Peyer's patch (tissue), 4 donors: ENCODE measurements around the gene ZNF679. TPM values are rescaled to one million over a fixed set of nuclear protein-coding genes. Genes with fewer than 3 reads are reported as not detected.
"Not testable (repeated sequence)": the region's sequence is repeated elsewhere in the genome, so short reads cannot be mapped to it uniquely, and the experiment has no call there.

Source experiments
- DNase-seq, 3 donors: peaks; one replicate each; pipeline ENCODE4 v3.0.0-alpha.2; 2017 to 2019
- H3K27ac ChIP-seq, 4 donors: fragments of 200-600 bp; sonication (generic); one replicate each; pipeline ENCODE4 v1.5.1; 2016 to 2019
- H3K27me3 ChIP-seq, 2 donors: fragments of 200-600 bp; sonication (generic); one replicate each; pipeline ENCODE4 v1.5.1; 2019
- H3K36me3 ChIP-seq, 3 donors: fragments of 200-600 bp; sonication (generic); one replicate each; pipeline ENCODE4 v1.5.1; 2016 to 2019
- H3K4me1 ChIP-seq, 4 donors: fragments of 200-600 bp; sonication (generic); one replicate each; pipeline ENCODE4 v1.5.1; 2016 to 2019
- H3K4me3 ChIP-seq, 4 donors: fragments of 200-600 bp; sonication (generic); 1 replicate in 3 of 4; 2 replicates in 1 of 4; pipeline ENCODE4 v1.5.1; 2016 to 2019; ENCODE audit warnings: mild to moderate bottlenecking in 1 of 4
- H3K9me3 ChIP-seq, 4 donors: fragments of 200-600 bp; sonication (generic); one replicate each; pipeline ENCODE4 v1.5.1; 2016 to 2019; ENCODE audit warnings: mild to moderate bottlenecking in 1 of 4
- POLR2A ChIP-seq, 2 donors: fragments of 450-650 bp; IDR thresholded peaks; one replicate each; pipeline ENCODE4 v1.5.1; 2017; ENCODE audit warnings: antibody characterized with exemption in 2 of 2, mild to moderate bottlenecking in 2 of 2, moderate library complexity in 2 of 2
- total RNA-seq, 4 donors: library from RNA; depleted of rRNA; stranded (reverse); fragments of >200 nt; gene quantifications; one replicate each; pipeline ENCODE4 v1.1.0, GENCODE V29; 2016
- TF ChIP-seq, protein P1 (sequence below), 6 experiments: fragments of 450-650 bp in 4 of 6; fragments of 200-600 bp in 2 of 6; sonication (generic) in 1 of 6; IDR thresholded peaks; one replicate each; pipeline ENCODE4 v1.5.1; 2017 to 2019; ENCODE audit warnings: antibody characterized with exemption in 6 of 6, mild to moderate bottlenecking in 3 of 6, moderate library complexity in 1 of 6

ZNF679 gene
- total RNA-seq, 4 donors from 2014 or later = not detected

GRCh38 chr7:64184376-64184775 lies 43.9 kb upstream of the ZNF679 start:
- peaks cover 0 to 14% (median 2%) of the 10 kb centered on the region in 4 donors for H3K9me3 ChIP-seq

GRCh38 chr7:64187408-64187807 lies 40.9 kb upstream of the ZNF679 start:
- no peak for DNase-seq
- no peak for TF ChIP-seq POLR2A (IDR thresholded peaks at IDR 0.05)
- TF ChIP-seq, protein P1, sequence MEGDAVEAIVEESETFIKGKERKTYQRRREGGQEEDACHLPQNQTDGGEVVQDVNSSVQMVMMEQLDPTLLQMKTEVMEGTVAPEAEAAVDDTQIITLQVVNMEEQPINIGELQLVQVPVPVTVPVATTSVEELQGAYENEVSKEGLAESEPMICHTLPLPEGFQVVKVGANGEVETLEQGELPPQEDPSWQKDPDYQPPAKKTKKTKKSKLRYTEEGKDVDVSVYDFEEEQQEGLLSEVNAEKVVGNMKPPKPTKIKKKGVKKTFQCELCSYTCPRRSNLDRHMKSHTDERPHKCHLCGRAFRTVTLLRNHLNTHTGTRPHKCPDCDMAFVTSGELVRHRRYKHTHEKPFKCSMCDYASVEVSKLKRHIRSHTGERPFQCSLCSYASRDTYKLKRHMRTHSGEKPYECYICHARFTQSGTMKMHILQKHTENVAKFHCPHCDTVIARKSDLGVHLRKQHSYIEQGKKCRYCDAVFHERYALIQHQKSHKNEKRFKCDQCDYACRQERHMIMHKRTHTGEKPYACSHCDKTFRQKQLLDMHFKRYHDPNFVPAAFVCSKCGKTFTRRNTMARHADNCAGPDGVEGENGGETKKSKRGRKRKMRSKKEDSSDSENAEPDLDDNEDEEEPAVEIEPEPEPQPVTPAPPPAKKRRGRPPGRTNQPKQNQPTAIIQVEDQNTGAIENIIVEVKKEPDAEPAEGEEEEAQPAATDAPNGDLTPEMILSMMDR (IDR thresholded peaks at IDR 0.05) = no peak
- H3K9me3 ChIP-seq = peaks cover 0 to 11% (median 2%) of the 10 kb centered on the region in 4 donors
- H3K4me1 ChIP-seq = no peaks in the 10 kb centered on the region
- no peak overlapping the region for H3K4me3 ChIP-seq
- H3K27me3 ChIP-seq = no peaks in the 10 kb centered on the region
- no peaks in the 10 kb centered on the region for H3K36me3 ChIP-seq
- H3K27ac ChIP-seq = no peak overlapping the region

More at GRCh38 chr7:64184376-64184775, 43.9 kb upstream of the ZNF679 start:
- Histone ChIP-seq H3K4me3 (no peak overlapping the region), H3K27me3 (no peaks in the 10 kb centered on the region), H3K36me3 (no peaks in the 10 kb centered on the region), H3K27ac (no peak overlapping the region), H3K4me1 (no peaks in the 10 kb centered on the region)
- TF ChIP-seq, protein P1 (IDR thresholded peaks at IDR 0.05) = no peak
- no peak for TF ChIP-seq POLR2A (IDR thresholded peaks at IDR 0.05)
- no peak for DNase-seq

DNA sequence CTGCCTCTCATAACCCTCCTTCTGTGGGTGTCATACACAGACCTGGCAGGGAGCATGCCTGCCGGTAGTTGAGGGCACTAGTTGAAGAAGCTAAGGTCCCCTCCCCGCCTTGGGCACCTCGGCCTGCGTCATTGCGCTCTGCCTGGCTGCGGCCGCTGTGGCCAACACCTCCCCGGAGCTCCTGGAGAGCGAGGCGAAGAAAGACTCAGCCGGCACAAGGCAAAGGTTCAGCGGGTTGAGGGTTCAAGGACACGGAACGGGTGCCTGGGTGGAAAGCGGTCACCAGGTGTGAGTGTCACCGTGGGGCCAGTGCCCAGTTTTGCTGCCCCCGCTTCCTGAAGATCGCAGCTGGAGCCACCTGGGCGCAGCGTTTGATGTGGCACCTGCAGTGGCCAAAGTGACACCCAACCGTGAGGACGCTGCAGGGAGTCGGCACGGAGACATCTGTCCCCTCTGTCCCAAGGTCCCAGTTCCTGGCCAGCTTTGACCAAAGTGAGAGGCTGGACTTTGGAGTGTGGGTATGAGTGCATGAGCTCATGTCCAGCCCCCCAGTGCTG lies 36.0 kb upstream of the ZNF679 start:
- Histone ChIP-seq H3K36me3 (no peaks in the 10 kb centered on the region), H3K27me3 (no peaks in the 10 kb centered on the region), H3K4me3 (no peak overlapping the region), H3K4me1 (no peaks in the 10 kb centered on the region), H3K9me3 (peaks cover 0 to 4% (median 0%) of the 10 kb centered on the region in 4 donors), H3K27ac (no peak overlapping the region)
- TF ChIP-seq, protein P1 (IDR thresholded peaks at IDR 0.05) = no peak
- TF ChIP-seq POLR2A (IDR thresholded peaks at IDR 0.05) = no peak
- DNase-seq = no peak

DNA sequence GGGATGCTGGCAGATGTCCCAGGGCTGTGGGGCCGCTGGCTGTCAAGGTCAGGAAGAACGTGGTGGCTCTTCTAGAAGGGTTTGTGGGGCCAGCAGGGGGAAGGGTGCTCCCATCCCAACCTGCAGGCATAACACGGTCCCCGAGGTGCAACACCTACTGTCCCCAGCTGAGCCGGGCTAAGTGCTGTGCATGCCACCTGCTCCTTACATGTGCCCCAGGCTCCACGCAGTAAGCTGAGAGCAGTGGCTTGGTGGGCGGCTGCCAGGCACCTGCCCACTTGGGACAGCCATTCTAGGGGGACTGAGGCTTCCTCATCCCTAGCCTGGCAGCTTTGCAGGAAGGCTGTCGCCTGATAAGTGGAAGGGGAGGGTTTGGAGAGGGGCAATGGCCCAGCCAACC lies 35.5 kb upstream of the ZNF679 start:
- H3K4me1 ChIP-seq = no peaks in the 10 kb centered on the region
- H3K9me3 ChIP-seq = peaks cover 0 to 4% (median 0%) of the 10 kb centered on the region in 4 donors
- no peaks in the 10 kb centered on the region for H3K36me3 ChIP-seq
- TF ChIP-seq POLR2A (IDR thresholded peaks at IDR 0.05) = no peak
- TF ChIP-seq, protein P1 (IDR thresholded peaks at IDR 0.05) = no peak
- no peak overlapping the region for H3K27ac ChIP-seq
- DNase-seq = no peak
- no peak overlapping the region for H3K4me3 ChIP-seq
- no peaks in the 10 kb centered on the region for H3K27me3 ChIP-seq

DNA sequence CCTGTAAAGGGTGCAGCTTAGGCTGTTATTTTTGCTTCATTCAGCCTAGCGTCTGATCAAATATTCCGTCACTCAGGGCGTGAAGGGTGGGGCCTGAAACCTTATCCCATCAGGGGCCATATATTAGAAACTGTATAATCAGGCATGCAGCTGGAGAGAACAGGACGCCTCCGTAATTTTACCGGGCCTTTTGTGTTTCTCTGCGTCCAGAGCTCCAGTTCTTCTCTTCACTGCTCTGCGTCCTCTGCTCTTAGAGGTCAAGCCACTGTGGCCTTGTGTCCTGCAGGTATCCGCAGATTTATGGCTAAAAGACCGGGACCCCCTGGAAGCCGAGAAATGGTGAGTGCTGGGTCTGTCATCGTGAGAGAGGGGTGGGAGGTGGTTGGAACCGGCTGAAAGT lies 21.4 kb upstream of the ZNF679 start, which contains the start of gene ZNF735:
ZNF735 (plus strand) TSS at position 301 of the 400 bp plus-strand sequence; CDS start at position 301, 0 bp downstream.
- no peaks in the 10 kb centered on the region for H3K27me3 ChIP-seq
- DNase-seq = no peak
- H3K4me3 ChIP-seq = no peak within 1 kb of the TSS
- no peaks in the 10 kb centered on the region for H3K36me3 ChIP-seq
- no peak for TF ChIP-seq POLR2A (IDR thresholded peaks at IDR 0.05)
- TF ChIP-seq, protein P1 (IDR thresholded peaks at IDR 0.05) = no peak
- H3K9me3 ChIP-seq = peaks cover 0 to 4% (median 0%) of the 10 kb centered on the region in 4 donors
- no peak within 1 kb of the TSS for H3K27ac ChIP-seq
- H3K4me1 ChIP-seq = no peaks in the 10 kb centered on the region

- H3K4me3 ChIP-seq, H3K4me1 ChIP-seq, H3K27me3 ChIP-seq, H3K27ac ChIP-seq, DNase-seq, H3K36me3 ChIP-seq: not testable (repeated sequence)
- H3K9me3 ChIP-seq = peaks cover 0 to 26% (median 0%) of the 10 kb centered on the region in 4 donors
These were observed 8.5 kb upstream of the ZNF679 start for GRCh38 chr7:64219710-64220298.
